Measurements from ENCODE around the gene SYCP2. TPM values are rescaled to one million over a fixed set of nuclear protein-coding genes. Genes with fewer than 3 reads are reported as not detected.

SYCP2 gene
- total RNA-seq, 4 donors from 2014 or later: 1.8 to 5.0 (median 4.4) TPM

DNA sequence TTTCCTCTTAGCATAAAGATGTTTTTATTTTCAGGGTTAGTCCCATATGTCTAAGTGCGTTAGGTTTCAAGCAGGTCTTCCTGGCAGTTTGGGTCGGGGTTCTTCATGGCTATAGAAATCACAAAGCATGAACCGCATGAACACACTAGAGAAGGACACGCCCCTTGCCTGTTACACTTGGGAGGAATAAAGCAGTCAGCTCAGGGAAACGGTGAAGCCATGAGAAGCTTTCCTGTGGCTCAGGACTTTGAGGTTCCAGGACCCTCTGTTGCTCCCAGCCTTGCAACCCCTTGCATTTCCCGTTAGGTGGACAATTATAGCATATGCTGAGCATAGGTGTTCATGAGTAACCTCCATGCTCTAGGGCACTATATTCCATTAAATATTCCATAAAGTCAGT lies 96.7 kb downstream of the SYCP2 start:
- Histone ChIP-seq H3K36me3 (no peaks in the 10 kb centered on the region), H3K27ac (no peak overlapping the region), H3K9me3 (no peaks in the 10 kb centered on the region), H3K27me3 (no peaks in the 10 kb centered on the region), H3K4me3 (peak overlapping the region; percentile 23), H3K4me1 (peaks cover 25% of the 10 kb centered on the region)
- TF ChIP-seq, protein P1, sequence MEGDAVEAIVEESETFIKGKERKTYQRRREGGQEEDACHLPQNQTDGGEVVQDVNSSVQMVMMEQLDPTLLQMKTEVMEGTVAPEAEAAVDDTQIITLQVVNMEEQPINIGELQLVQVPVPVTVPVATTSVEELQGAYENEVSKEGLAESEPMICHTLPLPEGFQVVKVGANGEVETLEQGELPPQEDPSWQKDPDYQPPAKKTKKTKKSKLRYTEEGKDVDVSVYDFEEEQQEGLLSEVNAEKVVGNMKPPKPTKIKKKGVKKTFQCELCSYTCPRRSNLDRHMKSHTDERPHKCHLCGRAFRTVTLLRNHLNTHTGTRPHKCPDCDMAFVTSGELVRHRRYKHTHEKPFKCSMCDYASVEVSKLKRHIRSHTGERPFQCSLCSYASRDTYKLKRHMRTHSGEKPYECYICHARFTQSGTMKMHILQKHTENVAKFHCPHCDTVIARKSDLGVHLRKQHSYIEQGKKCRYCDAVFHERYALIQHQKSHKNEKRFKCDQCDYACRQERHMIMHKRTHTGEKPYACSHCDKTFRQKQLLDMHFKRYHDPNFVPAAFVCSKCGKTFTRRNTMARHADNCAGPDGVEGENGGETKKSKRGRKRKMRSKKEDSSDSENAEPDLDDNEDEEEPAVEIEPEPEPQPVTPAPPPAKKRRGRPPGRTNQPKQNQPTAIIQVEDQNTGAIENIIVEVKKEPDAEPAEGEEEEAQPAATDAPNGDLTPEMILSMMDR (IDR thresholded peaks at IDR 0.05): no peak
- no peak for TF ChIP-seq POLR2AphosphoS5 (IDR thresholded peaks at IDR 0.05)
- TF ChIP-seq POLR2A (IDR thresholded peaks at IDR 0.05): no peak
- TF ChIP-seq EP300 (IDR thresholded peaks at IDR 0.05): no peak
- no peak for DNase-seq (ENCODE audit: low spot score in 2 of 2)
- 45% methylated on average over 6 of the region's 6 CpGs for WGBS

DNA sequence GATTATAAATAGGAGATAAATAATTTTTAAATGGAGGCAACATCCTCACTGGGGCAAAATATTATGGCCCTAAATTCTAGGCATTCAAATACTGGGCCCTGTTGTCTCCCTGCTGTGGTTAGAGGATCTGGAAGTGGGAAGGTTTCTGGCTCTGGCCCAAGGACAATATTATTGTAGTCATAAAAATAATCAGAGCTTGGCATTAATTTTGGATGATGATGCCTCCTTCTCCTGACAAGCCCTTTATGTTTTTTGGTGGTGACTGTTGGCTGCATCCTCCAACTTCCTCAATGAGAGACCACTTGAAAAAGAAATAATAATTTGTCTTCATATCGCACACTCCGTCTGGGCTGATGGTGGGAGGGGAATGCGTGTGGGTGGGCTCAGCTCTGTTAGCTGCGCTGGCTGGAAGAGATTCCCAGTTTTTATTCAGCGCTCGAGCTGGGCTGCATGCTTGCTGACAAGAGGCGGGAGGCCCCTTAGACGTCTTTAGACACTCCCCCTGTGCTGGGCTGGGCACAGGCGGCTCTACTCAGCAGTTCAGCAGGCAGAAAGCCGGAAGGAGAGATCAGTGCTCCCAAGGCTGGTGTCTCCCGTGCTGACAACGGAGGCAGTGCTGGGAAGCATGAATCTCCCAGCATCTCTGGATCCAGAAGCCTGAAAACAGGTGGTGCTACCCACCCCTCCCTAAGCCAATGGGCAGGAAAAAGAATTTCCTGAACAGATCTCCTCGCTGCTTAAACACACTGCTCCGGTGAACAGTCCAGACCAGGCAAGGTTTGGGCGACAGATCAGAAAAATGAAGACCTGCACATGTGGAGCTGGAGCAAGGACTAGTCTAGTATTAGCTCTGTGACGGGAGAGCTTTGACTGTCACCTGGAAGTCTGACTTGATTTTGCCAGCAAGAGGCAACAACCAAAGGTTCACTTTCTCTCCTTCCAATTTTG lies 97.7 kb downstream of the SYCP2 start:
- Histone ChIP-seq H3K4me3 (peak overlapping the region; percentile 23), H3K4me1 (peaks cover 32% of the 10 kb centered on the region), H3K27ac (no peak overlapping the region), H3K36me3 (no peaks in the 10 kb centered on the region), H3K9me3 (no peaks in the 10 kb centered on the region), H3K27me3 (peaks cover 6% of the 10 kb centered on the region)
- no peak for TF ChIP-seq EP300 (IDR thresholded peaks at IDR 0.05)
- no peak for TF ChIP-seq POLR2A (IDR thresholded peaks at IDR 0.05)
- TF ChIP-seq POLR2AphosphoS5 (IDR thresholded peaks at IDR 0.05): no peak
- TF ChIP-seq, protein P1 (IDR thresholded peaks at IDR 0.05): no peak
- DNase-seq (ENCODE audit: low spot score in 2 of 2): no peak
- 5% methylated on average over 16 of the region's 16 CpGs for WGBS

DNA sequence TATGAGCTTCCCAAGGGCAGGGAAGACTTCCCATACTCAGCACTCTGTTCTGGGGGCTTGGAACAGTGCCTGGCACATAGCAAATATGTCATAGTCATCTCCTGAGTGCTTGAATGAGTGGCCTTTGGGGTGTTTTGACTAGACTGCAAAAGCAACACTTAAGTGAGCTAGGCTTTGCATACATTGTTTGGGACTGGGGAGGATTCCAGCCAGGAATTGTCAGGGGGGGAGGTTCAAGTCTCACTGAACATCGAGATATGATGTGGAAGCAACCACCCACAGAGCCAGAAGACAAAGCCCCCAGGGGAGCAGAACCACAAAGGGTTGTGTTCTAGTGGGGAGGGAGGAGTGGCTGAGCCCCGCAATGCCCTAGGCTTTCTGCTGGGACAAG lies 98.4 kb downstream of the SYCP2 start:
- no peaks in the 10 kb centered on the region for H3K9me3 ChIP-seq
- 46% methylated on average over 2 of the region's 2 CpGs for WGBS
- H3K4me3 ChIP-seq: no peak overlapping the region
- no peak overlapping the region for H3K27ac ChIP-seq
- peaks cover 9% of the 10 kb centered on the region for H3K27me3 ChIP-seq
- no peak for DNase-seq (ENCODE audit: low spot score in 2 of 2)
- TF ChIP-seq, protein P1 (IDR thresholded peaks at IDR 0.05): no peak
- TF ChIP-seq POLR2A (IDR thresholded peaks at IDR 0.05) (no peak), POLR2AphosphoS5 (IDR thresholded peaks at IDR 0.05) (no peak)
- peaks cover 35% of the 10 kb centered on the region for H3K4me1 ChIP-seq
- H3K36me3 ChIP-seq: no peaks in the 10 kb centered on the region

DNA sequence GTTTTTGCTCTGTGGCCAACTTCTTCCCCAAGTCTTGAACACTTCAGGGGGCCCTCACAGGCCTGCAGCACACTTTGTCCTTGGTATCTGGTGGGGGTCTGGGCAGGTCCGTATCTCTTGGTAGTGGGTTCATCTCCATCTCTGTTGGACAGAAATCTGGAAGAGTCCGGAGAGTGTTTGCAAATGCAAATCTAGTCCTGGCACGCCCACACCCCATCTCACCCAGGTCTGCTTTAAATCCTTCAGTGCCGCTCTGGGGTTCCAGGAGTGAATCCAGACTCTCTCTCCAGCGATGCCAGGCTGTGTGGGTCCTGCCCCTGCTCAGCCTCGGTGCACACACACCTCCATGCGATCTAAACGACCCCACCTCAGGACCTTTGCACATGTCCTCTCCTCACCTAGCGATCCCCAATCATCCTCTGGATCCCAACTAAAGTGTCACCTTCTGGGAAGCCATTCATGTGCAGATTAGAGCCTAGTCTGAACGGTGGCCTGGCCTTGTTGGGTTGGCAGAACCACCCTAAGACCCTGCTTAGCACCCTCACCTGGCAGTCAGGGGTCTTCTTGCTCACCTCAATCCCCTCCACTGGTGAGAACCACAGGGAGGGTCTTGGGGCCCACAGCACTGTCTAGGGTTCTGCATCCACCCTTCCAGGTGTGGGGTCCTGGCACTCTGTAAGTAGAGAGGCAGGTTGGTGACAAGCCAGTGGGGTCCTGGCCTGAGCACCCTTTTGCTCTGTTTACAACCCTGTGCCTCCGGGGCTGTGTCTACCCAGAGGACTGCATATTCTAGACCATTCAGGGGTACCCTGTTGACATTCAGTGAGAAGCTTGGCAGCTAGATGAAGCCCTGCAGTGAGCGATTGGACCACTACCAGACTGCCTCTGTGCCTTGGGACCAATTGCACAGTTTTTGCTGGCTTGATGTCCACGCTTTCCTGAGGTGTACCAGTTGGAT lies 100.8 kb downstream of the SYCP2 start:
- H3K27ac ChIP-seq: no peak overlapping the region

More for the DNA sequence above, 100.8 kb downstream of the SYCP2 start:
- Histone ChIP-seq H3K27me3 (peaks cover 9% of the 10 kb centered on the region), H3K4me1 (peaks cover 44% of the 10 kb centered on the region), H3K4me3 (no peak overlapping the region), H3K36me3 (no peaks in the 10 kb centered on the region), H3K9me3 (no peaks in the 10 kb centered on the region)
- DNase-seq (ENCODE audit: low spot score in 2 of 2): peak in 1 of 2 donors; percentile 57
- TF ChIP-seq POLR2A (IDR thresholded peaks at IDR 0.05): no peak
- TF ChIP-seq, protein P1 (IDR thresholded peaks at IDR 0.05): no peak
- TF ChIP-seq EP300 (IDR thresholded peaks at IDR 0.05): no peak
- WGBS: 87% methylated on average over 13 of the region's 13 CpGs
